Left lung (tissue), 10 donors: Measurements from ENCODE around the gene KRT75. TPM values are rescaled to one million over a fixed set of nuclear protein-coding genes. Genes with fewer than 3 reads are reported as not detected.
A peak's percentile ranks its signal among the peaks of the same experiment; 100 is the strongest.

Experiments used
- ATAC-seq: fragments of 200-7000 bp; cut with Tn5 transposase; one replicate; pipeline ENCODE4 v1.9.1; 2020; ENCODE audit warnings: moderate library complexity
- DNase-seq, 4 donors: peaks; one replicate each; pipeline ENCODE4 v3.0.0-alpha.2; 2013 to 2020
- H3K27ac ChIP-seq, 2 donors: fragments of 200-600 bp; sonication (generic) in 1 of 2; one replicate each; pipeline versions ENCODE4 v1.5.0 to v1.8.0; 2020 to 2021
- H3K27me3 ChIP-seq, 2 donors: fragments of 200-600 bp; sonication (generic) in 1 of 2; one replicate each; pipeline versions ENCODE4 v1.5.0 to v1.8.0; 2020 to 2021
- H3K36me3 ChIP-seq, 2 donors: fragments of 200-600 bp; sonication (generic) in 1 of 2; one replicate each; pipeline versions ENCODE4 v1.5.0 to v1.8.0; 2020 to 2021
- H3K4me1 ChIP-seq, 2 donors: fragments of 200-600 bp; one replicate each; pipeline ENCODE4 v1.8.0; 2021
- H3K4me3 ChIP-seq, 2 donors: fragments of 200-600 bp; sonication (generic) in 1 of 2; one replicate each; pipeline versions ENCODE4 v1.5.0 to v1.8.0; 2020 to 2021; ENCODE audit warnings: mild to moderate bottlenecking in 1 of 2
- H3K9me3 ChIP-seq, 2 donors: fragments of 200-600 bp; sonication (generic) in 1 of 2; one replicate each; pipeline versions ENCODE4 v1.5.0 to v1.8.0; 2020 to 2021
- intact Hi-C, 2 donors: fragments of 100-400 bp; cut with DNase I; formaldehyde crosslinking; loops; one replicate each; pipeline versions ENCODE4 v1.11.2 to v1.14.2; 2022
- polyA plus RNA-seq, 6 donors: library from polyadenylated mRNA; unstranded; fragments of 120-200 nt; gene quantifications; one replicate each; pipeline ENCODE4 v1.2.1, GENCODE V29; 2013; ENCODE audit not compliant: insufficient read length in 6 of 6
- total RNA-seq, 2 donors: library from RNA; stranded (reverse); fragmentation: NEBNext Ultra II Directional; extraction: Animal tissue kit (Norgen Biotek cat#: 25700); gene quantifications; one replicate each; pipeline ENCODE4 v1.2.1, GENCODE V29; 2021
- TF ChIP-seq, protein P1 (sequence below), 2 donors: fragments of 200-600 bp; sonication (generic) in 1 of 2; IDR thresholded peaks; one replicate each; pipeline versions ENCODE4 v1.5.0 to v1.8.0; 2021; ENCODE audit warnings: antibody characterized with exemption in 2 of 2
- donor health status: DM: no; HTN: yes; CAD: no.
- donor health status: DM: no; HTN: no; CAD: no.

KRT75 gene
- total and polyA plus RNA-seq, 8 donors, result not detected

DNA sequence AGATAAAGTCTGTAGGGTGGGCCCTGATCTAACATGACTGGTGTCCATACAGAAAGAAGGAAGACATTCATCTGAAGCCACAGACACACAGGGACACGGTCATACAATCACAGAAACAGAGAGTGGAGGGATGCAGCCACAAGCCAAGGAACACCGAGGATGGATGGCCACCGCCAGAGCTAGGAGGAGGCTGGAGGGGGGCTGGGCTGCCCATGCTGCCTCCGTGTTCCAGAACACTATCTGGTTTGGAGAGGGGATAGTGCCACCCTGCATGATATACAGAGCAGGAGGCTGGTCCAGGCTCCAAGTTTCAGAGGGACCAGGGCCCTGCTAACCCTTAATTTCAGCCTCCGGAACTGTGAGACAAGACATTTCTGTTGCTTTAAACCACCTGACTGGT lies 8.7 kb downstream of the KRT75 start:
- no peak overlapping the region for H3K4me3 ChIP-seq
- no peaks in the 10 kb centered on the region for H3K36me3 ChIP-seq
- no peak for DNase-seq
- H3K4me1 ChIP-seq, result no peaks in the 10 kb centered on the region
- H3K27ac ChIP-seq, result no peak overlapping the region
- H3K27me3 ChIP-seq, result peaks cover 0 to 22% of the 10 kb centered on the region in 2 donors
- no peaks in the 10 kb centered on the region for H3K9me3 ChIP-seq
- TF ChIP-seq, protein P1, sequence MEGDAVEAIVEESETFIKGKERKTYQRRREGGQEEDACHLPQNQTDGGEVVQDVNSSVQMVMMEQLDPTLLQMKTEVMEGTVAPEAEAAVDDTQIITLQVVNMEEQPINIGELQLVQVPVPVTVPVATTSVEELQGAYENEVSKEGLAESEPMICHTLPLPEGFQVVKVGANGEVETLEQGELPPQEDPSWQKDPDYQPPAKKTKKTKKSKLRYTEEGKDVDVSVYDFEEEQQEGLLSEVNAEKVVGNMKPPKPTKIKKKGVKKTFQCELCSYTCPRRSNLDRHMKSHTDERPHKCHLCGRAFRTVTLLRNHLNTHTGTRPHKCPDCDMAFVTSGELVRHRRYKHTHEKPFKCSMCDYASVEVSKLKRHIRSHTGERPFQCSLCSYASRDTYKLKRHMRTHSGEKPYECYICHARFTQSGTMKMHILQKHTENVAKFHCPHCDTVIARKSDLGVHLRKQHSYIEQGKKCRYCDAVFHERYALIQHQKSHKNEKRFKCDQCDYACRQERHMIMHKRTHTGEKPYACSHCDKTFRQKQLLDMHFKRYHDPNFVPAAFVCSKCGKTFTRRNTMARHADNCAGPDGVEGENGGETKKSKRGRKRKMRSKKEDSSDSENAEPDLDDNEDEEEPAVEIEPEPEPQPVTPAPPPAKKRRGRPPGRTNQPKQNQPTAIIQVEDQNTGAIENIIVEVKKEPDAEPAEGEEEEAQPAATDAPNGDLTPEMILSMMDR (IDR thresholded peaks at IDR 0.05), result no peak
- intact Hi-C loops, result no loop called here
- ATAC-seq, result no peak

DNA sequence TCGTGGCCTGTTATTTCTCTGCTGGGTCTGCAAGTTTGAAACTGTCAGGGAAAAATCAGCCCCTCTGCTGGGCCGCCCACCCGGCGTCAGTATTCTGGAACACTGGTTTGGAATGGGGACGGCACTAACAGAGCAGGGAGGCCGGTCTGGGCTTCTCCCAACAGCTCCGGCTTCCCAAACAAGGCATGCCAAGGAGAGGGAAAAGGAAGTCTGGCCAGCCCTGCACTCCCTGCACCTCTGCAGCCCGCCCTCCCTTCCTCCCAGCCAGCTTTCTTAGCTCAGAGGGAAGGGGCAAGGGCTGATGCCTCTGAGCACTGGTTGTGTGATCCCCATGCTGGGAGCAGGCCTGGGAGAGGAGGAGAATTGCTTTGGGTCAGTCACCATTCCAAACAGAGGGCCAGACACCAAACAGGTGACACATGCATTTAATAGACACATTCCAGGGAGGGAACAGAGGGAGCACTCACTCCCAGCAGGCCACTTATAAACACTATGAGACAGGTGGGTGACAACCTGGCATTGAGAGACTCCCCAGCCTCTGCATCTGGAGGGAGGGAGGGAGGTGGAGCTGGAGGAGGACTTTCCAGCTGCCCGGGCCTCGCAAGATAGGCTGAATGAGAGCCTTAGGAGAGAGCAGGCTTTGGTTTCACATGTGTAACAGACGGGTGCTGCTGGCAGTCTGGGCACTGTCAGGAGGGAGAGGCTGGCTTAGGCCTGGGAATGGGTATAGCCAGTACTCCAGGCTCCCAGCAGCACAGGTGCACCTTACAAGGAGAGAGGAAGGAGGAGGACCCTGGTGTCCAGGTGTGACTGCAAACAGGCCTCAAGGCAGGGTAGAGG lies 10.3 kb downstream of the KRT75 start:
- Histone ChIP-seq H3K27me3 (peaks cover 0 to 14% of the 10 kb centered on the region in 2 donors), H3K4me3 (no peak overlapping the region), H3K36me3 (no peaks in the 10 kb centered on the region), H3K27ac (peak overlapping the region in 1 of 2 donors; percentile 37), H3K4me1 (no peaks in the 10 kb centered on the region), H3K9me3 (no peaks in the 10 kb centered on the region)
- ATAC-seq (peak; percentile 39), DNase-seq (peak in 1 of 4 donors; percentile 24)
- intact Hi-C loops, result no loop called here
- TF ChIP-seq, protein P1 (IDR thresholded peaks at IDR 0.05), result no peak

DNA sequence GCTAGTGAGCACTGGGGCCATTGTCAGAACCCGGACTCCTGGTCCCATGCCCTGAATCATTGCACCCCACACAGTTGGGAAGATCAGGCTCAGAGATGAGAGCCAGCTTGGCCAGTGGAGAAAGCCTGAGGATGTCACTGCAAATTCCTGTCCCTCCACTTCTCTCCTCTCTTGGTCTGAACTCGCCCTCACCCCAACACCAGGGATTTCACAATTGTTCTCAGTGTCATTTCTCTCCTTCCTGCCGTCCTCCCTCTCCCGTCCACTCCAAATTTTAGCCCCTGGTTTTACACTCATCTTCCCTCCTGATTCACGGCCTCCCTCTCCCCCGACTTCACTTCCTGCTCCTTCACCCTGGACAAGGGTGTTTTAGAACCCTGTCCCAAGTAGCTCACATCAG lies 11.1 kb downstream of the KRT75 start:
- no peaks in the 10 kb centered on the region for H3K4me1 ChIP-seq
- H3K36me3 ChIP-seq, result no peaks in the 10 kb centered on the region
- TF ChIP-seq, protein P1 (IDR thresholded peaks at IDR 0.05), result no peak
- peak overlapping the region in 1 of 2 donors; percentile 37 for H3K27ac ChIP-seq
- H3K9me3 ChIP-seq, result no peaks in the 10 kb centered on the region
- H3K4me3 ChIP-seq, result no peak overlapping the region
- H3K27me3 ChIP-seq, result peaks cover 0 to 14% of the 10 kb centered on the region in 2 donors
- peak in 1 of 4 donors; percentile 16 for DNase-seq
- ATAC-seq, result peak; percentile 19
- intact Hi-C loops, result no loop called here

DNA sequence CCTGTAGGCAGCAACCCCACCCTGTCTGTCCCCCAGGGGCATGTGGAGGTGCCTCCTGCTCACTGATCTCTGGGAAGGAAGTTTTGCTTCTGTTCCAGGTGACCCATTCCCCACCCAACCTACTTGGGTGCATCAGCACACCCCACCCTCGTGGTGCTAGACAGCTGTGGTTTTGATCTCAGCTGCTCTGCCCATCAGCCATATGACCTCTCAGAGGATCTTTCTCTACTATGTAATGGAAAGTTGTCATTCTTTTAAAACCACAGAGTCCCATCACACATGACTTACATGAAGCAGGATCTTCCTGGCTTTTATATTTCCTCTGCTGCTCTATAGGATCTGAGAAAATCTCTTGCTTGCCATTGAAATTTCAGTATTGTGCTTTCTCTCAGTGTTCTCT lies 14.5 kb downstream of the KRT75 start:
- no peak for ATAC-seq
- no peak overlapping the region for H3K27ac ChIP-seq
- H3K36me3 ChIP-seq, result no peaks in the 10 kb centered on the region
- H3K27me3 ChIP-seq, result peaks cover 0 to 14% of the 10 kb centered on the region in 2 donors
- H3K4me3 ChIP-seq, result no peak overlapping the region
- H3K4me1 ChIP-seq, result no peaks in the 10 kb centered on the region
- H3K9me3 ChIP-seq, result no peaks in the 10 kb centered on the region
- intact Hi-C loops, result no loop called here
- no peak for DNase-seq
- TF ChIP-seq, protein P1 (IDR thresholded peaks at IDR 0.05), result no peak

DNA sequence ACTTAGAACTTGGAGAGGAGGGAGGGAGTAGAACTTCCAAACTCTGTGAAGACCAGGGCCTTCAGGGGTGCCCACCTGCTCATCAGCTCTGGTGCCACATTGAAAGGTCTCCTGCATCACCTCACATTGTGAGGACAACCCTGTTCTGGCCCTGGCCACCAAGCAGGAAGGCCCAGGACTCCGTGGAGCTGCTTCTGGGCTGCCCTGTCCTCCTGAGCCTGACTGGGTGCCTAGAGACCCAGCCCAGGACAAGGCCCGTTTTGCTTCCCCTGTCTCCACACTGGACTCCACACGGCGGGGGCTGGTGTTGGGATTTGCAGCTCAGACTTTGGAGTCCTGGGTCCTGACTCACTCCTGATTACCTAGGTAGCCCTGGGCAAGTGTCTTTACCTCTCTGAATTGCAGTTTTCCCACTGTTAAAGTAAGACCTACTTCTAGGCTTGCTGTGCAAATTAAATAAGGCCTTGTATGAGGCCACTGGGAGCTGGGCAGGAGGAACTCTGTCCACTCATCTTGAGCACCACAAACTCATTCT lies 15.5 kb downstream of the KRT75 start:
- Histone ChIP-seq H3K9me3 (no peaks in the 10 kb centered on the region), H3K36me3 (no peaks in the 10 kb centered on the region), H3K27me3 (peaks cover 0 to 20% of the 10 kb centered on the region in 2 donors), H3K27ac (no peak overlapping the region), H3K4me1 (no peaks in the 10 kb centered on the region), H3K4me3 (no peak overlapping the region)
- ATAC-seq (no peak), DNase-seq (no peak)
- intact Hi-C loops, result no loop called here
- TF ChIP-seq, protein P1 (IDR thresholded peaks at IDR 0.05), result no peak
